Uterus (tissue), 2 donors: Measurements from ENCODE around the gene EXOC4.

Experiments
- CTCF ChIP-seq, 4 experiments: fragments of 200-600 bp in 2 of 4; fragments of 450-650 bp in 2 of 4; sonication (generic) in 2 of 4; IDR thresholded peaks; one replicate each; pipeline ENCODE4 v1.5.1; 2016 to 2019; ENCODE audit warnings: antibody characterized with exemption in 4 of 4, mild to moderate bottlenecking in 2 of 4, moderate library complexity in 1 of 4
- POLR2A ChIP-seq, 2 donors: fragments of 450-650 bp; IDR thresholded peaks; one replicate each; pipeline ENCODE4 v1.6.1; 2016; ENCODE audit warnings: antibody characterized with exemption in 2 of 2, mild to moderate bottlenecking in 1 of 2, moderate library complexity in 1 of 2

- no peak for TF ChIP-seq CTCF (IDR thresholded peaks at IDR 0.05)
- TF ChIP-seq POLR2A (IDR thresholded peaks at IDR 0.05): no peak
Measured at GRCh38 chr7:134014935-134015334, 762.1 kb downstream of the EXOC4 start.
